ENCODE data around the gene FLNB. TPM values are rescaled to one million over a fixed set of nuclear protein-coding genes. Genes with fewer than 3 reads are reported as not detected.

The FLNB gene
- total and polyA plus RNA-seq, 2 of the 4 experiments (the other 2 are of a cell fraction): 78.0 to 136 TPM

DNA sequence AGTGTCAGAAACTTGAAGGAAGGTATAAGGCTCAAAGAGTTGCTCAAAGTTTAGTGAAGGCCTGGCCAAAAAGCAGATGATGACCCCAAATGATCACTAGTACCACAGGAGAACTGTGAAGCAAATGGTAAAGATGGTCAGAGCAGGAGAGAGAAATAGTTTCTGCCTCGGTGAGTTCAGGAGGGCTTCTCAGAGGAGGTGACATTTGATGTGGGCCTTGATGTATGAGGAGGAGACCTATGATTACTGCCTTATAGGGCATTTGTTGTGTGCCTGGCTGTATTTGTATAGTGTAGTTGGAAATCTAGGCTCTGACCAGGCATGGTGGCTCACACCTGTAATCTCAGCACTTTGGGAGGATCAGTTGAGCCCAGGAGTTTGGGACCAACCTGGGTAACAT, 152.2 kb downstream of the FLNB start:
- intact Hi-C loops (cut with micrococcal nuclease): loop anchor here (5.0 kb wide), 2 partner anchors 93 to 208 kb away; no protein-coding TSS in a partner anchor
- H3K14ac ChIP-seq (replicated peaks; ENCODE audit: low read depth, low read length): no peak overlapping the region
- no peak overlapping the region for H3K23ac ChIP-seq (ENCODE audit: low read depth, low read length)

More for the DNA sequence above, 152.2 kb downstream of the FLNB start:
- ATAC-seq (ENCODE audit: low read depth) (no peak), DNase-seq (no peak)
- Histone ChIP-seq H3K4me3 (ENCODE audit: insufficient read depth, low read depth, low read length) (no peak overlapping the region), H3K9me3 (ENCODE audit: control insufficient read depth, insufficient read depth, low read length) (peaks cover 2% of the 10 kb centered on the region; the same call in 1 of the 2 replicates), H3K9me1 (ENCODE audit: insufficient read depth, low read length) (peaks cover 38% of the 10 kb centered on the region), H3K56ac (ENCODE audit: extremely low read depth, insufficient read depth, low read length) (no peak overlapping the region), H3K4me2 (ENCODE audit: low read depth, low read length) (no peak overlapping the region), H3K27me3 (ENCODE audit: control insufficient read depth, insufficient read depth, low read length) (no peaks in the 10 kb centered on the region), H3K27ac (ENCODE audit: insufficient read depth, low read length) (no peak overlapping the region), H2BK15ac (ENCODE audit: low read depth, low read length) (0 out of 3 replicates have a peak overlapping the region, but pooled peaks have one; percentile 14), H2AK5ac (ENCODE audit: low read depth, low read length) (no peak overlapping the region), H4K5ac (ENCODE audit: low read depth, low read length) (no peak overlapping the region), H3K18ac (ENCODE audit: low read depth, low read length) (no peak overlapping the region), H3K4me1 (ENCODE audit: control insufficient read depth, insufficient read depth, low read length) (peaks cover 25% of the 10 kb centered on the region), H3K36me3 (ENCODE audit: control insufficient read depth, insufficient read depth, low read length) (peaks cover 55% of the 10 kb centered on the region), H4K8ac (ENCODE audit: low read depth in 2 of 2, low read length in 2 of 2) (no peak overlapping the region), H4K91ac (ENCODE audit: insufficient read depth, low read depth, low read length) (no peak overlapping the region), H2AK9ac (replicated peaks; ENCODE audit: low read depth, low read length, poor library complexity) (no peak overlapping the region), H2BK5ac (ENCODE audit: low read depth, low read length, poor library complexity, severe bottlenecking) (no peak overlapping the region), H2BK120ac (ENCODE audit: low read depth, low read length) (no peak overlapping the region), H3K79me1 (ENCODE audit: low read depth in 1 of 2, low read length in 2 of 2) (peaks cover 15 to 54% of the 10 kb centered on the region in 2 experiments), H4K20me1 (ENCODE audit: insufficient read depth, low read length) (peaks cover 18% of the 10 kb centered on the region; the same call in 1 of the 2 replicates), H2AFZ (replicated peaks; ENCODE audit: low read length, poor library complexity) (no peak overlapping the region), H3K4ac (ENCODE audit: low read depth, low read length) (no peak overlapping the region), H2BK20ac (ENCODE audit: low read depth, low read length) (no peak overlapping the region), H3K9ac (ENCODE audit: low read depth, low read length) (no peak overlapping the region)
- TF ChIP-seq SMC3 (IDR thresholded peaks at IDR 0.05; ENCODE audit: low read depth, low read length) (no peak), RCOR1 (IDR thresholded peaks at IDR 0.05; ENCODE audit: insufficient replicate concordance, low read length) (no peak), RFX5 (IDR thresholded peaks at IDR 0.05; ENCODE audit: low read depth, low read length) (no peak), NFE2L2 (IDR thresholded peaks at IDR 0.05; ENCODE audit: low read depth, low read length) (no peak), MAZ (IDR thresholded peaks at IDR 0.05; ENCODE audit: borderline replicate concordance, low read depth, low read length) (no peak), RAD21 (IDR thresholded peaks at IDR 0.05; ENCODE audit: low read length) (no peak), CEBPB (IDR thresholded peaks at IDR 0.05; ENCODE audit: low read depth, low read length) (no peak), BHLHE40 (IDR thresholded peaks at IDR 0.05; ENCODE audit: low read depth, low read length) (no peak), FOS (IDR thresholded peaks at IDR 0.05; ENCODE audit: low read depth, low read length) (no peak), CHD1 (IDR thresholded peaks at IDR 0.05; ENCODE audit: low read depth, low read length) (no peak), POLR2A (IDR thresholded peaks at IDR 0.05; ENCODE audit: low read depth, low read length) (no peak), MXI1 (IDR thresholded peaks at IDR 0.05; ENCODE audit: borderline replicate concordance, low read depth, low read length) (no peak), MAFK (IDR thresholded peaks at IDR 0.05; ENCODE audit: low read depth, low read length) (no peak)
- TF ChIP-seq, protein P1, sequence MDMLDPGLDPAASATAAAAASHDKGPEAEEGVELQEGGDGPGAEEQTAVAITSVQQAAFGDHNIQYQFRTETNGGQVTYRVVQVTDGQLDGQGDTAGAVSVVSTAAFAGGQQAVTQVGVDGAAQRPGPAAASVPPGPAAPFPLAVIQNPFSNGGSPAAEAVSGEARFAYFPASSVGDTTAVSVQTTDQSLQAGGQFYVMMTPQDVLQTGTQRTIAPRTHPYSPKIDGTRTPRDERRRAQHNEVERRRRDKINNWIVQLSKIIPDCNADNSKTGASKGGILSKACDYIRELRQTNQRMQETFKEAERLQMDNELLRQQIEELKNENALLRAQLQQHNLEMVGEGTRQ (IDR thresholded peaks at IDR 0.05; ENCODE audit: low read depth, low read length): no peak
- TF ChIP-seq, protein P2, sequence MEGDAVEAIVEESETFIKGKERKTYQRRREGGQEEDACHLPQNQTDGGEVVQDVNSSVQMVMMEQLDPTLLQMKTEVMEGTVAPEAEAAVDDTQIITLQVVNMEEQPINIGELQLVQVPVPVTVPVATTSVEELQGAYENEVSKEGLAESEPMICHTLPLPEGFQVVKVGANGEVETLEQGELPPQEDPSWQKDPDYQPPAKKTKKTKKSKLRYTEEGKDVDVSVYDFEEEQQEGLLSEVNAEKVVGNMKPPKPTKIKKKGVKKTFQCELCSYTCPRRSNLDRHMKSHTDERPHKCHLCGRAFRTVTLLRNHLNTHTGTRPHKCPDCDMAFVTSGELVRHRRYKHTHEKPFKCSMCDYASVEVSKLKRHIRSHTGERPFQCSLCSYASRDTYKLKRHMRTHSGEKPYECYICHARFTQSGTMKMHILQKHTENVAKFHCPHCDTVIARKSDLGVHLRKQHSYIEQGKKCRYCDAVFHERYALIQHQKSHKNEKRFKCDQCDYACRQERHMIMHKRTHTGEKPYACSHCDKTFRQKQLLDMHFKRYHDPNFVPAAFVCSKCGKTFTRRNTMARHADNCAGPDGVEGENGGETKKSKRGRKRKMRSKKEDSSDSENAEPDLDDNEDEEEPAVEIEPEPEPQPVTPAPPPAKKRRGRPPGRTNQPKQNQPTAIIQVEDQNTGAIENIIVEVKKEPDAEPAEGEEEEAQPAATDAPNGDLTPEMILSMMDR (conservative IDR thresholded peaks at IDR 0.05; ENCODE audit: low read depth, low read length): no peak
- TF ChIP-seq, protein P3, sequence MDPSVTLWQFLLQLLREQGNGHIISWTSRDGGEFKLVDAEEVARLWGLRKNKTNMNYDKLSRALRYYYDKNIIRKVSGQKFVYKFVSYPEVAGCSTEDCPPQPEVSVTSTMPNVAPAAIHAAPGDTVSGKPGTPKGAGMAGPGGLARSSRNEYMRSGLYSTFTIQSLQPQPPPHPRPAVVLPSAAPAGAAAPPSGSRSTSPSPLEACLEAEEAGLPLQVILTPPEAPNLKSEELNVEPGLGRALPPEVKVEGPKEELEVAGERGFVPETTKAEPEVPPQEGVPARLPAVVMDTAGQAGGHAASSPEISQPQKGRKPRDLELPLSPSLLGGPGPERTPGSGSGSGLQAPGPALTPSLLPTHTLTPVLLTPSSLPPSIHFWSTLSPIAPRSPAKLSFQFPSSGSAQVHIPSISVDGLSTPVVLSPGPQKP (IDR thresholded peaks at IDR 0.05; ENCODE audit: borderline replicate concordance, low read depth, low read length): no peak
- 100% methylated on average over 1 of the region's 1 CpG; no CpG with 5 or more reads in 1 of the 2 experiments for WGBS, 2 experiments (ENCODE audit: extremely low coverage in 2 of 2, insufficient read length in 1 of 2)
- ChIA-PET CTCF (no interaction called here), POLR2A (ENCODE audit: unreplicated experiment) (no interaction called here)
- dilution Hi-C loops (cut with HindIII; ENCODE audit: low sequenced_read_pairs, unreplicated experiment): no loop called here
- in situ Hi-C loops (cut with MboI; ENCODE audit: low sequenced_read_pairs): no loop called here
- no TSS peak for BruUV-seq (replicated peaks)
